HG03045 (cell line): ENCODE measurements around the gene SPTLC3.

ENCODE experiments used
- ATAC-seq: cut with Tn5 transposase; IDR thresholded peaks from one replicate; pipeline ENCODE4 v1.9.1; 2021; ENCODE audit warnings: mild to moderate bottlenecking, moderate library complexity; ENCODE audit not compliant: unreplicated experiment

The SPTLC3 gene

DNA sequence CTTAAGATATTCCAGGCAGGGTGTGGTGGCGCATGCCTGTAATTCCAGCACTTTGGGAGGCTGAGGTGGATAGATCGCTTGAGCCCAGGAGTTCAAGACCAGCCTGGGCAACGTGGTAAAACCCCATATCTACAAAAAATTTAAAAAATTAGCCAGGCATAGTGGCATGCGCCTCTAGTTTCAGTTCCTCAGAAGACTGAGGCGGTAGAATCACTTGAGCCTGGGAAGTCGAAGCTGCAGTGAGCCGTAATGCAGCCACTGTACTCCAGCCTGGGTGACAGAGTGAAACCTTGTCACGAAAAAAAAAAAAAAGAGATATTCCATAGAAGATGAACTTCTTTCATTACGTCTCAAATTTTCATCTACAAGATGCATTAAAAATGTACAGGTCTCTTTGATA lies 165.6 kb downstream of the SPTLC3 start:
- ATAC-seq: no peak

DNA sequence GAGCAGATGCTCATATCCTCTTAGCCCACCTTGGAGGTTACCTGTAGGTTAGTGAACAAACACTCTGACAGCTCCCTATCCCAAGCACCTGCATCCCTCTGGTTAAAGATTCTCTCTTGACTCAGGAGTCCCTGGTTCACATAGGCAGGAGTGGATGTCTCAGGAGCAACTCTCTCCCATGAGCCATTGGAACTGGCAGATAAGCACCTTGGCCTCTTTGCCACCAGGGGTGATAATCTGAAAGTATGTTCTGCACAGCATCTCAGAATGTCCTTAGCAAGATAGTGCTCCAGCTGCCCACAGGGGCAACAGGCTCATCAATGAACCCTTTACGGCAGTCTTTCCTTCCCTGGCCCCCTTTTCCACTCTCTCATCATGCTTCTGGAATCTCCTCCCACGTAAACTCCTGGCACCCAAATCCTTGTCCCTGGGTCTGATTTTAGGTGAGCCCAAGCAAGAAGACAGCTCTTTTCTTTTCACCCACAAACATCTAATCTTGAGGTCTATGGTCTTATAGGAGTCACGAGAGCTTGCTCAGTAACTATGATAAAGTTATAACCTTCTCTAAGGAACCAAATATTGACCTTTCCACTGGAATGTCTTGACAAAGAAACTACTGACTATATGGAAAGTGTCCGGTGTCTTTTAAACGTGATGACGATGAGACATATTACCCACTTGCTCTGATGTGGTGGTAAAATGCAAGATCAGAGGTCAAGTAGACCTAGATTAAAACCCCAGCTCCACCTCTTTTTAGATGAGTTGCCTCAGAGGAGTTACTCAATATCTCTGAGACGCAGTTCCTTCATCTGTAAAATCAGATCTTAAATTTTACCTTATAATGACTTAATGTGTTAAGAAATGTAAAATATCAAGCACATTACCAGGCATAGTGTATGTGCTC lies 172.5 kb downstream of the SPTLC3 start:
- ATAC-seq: no peak

DNA sequence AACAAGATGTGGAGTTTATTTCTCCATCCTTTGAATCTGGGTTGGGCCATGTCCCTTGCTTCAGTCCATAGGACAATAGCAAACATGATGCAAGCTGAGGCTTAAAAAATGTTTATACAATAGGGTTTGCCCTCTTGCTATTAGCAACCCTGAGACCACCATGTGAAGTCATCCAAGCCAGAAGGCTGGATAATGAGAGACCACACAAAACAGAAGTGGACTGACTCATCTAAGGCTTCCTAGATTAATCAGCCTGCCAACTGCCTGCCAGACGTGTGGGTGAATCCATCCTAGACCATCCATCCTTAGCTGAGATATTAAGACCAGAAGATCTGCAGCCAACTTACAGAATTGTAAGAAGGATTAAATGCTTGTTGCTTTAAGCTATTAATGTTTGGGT lies 174.2 kb downstream of the SPTLC3 start:
- no peak for ATAC-seq

DNA sequence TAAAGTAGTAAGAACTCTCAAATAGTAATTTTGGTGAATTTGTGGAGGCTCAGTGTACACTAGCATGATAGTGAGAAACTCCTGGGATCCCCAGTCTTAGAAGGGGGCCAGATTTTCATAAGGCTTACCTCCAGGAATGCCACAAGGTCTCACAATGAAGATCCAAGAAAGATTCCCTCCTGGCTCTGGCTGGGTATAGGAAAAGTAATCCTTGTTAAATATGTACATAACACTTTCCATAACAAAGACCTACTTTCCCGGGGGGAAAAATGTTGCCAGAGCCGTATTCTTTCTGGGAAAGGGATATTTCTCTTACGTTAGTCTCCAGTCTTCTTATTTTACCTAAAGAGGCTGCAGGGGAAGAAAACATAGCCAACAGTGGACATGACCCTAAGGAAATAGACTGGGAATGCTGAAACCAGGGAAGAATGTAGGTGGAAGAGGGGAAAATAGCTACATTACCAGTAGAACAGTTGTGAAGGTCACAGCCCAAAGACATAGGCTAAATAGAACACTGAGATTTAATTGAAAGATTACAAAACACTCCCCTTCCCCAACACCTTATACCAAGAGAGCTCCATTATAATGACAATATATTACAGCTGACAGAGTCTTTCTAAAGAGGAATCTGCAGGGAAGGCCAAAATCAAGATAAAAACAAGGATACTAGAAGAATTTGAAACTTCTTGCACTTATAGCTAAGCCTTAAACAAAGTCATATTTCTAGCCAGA lies 177.4 kb downstream of the SPTLC3 start:
- no peak for ATAC-seq

DNA sequence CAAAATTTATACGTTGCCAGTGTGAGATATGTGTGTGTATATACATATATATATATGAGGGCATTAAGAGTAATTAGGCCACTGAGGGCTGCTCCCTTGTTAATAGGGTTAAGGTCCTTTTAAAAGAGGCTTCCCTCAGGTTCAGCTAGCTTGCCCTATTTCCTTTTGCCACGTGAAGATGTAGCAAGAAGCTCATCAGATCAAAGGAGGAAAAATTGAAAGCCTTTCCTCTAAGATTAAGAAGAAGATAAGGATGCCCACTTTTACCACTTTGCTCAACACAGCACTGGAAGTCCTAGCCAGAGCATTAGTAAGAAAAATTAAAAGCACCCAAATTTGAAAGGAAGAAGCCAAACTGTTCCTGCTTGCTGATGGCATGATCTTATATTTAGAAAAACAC lies 179.1 kb downstream of the SPTLC3 start:
- no peak for ATAC-seq

DNA sequence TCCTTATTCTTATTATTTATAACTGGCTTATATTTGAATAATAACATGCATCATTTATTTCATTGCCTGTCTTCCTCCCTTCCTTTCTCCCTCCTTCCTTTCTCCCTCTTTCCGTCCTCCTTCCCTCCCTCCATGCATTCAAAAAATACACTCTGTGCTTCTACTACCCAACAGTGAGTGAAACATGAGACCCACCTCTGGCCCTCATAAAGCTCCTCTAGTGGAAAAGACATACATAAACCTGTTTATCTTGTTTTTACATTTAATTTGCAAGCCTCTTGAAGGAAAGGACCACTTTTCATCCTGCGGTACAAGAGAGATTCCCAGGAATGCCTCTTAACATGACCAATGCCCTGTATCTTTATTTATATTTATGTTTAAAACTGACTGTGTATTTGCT lies 190.5 kb downstream of the SPTLC3 start:
- no peak for ATAC-seq

DNA sequence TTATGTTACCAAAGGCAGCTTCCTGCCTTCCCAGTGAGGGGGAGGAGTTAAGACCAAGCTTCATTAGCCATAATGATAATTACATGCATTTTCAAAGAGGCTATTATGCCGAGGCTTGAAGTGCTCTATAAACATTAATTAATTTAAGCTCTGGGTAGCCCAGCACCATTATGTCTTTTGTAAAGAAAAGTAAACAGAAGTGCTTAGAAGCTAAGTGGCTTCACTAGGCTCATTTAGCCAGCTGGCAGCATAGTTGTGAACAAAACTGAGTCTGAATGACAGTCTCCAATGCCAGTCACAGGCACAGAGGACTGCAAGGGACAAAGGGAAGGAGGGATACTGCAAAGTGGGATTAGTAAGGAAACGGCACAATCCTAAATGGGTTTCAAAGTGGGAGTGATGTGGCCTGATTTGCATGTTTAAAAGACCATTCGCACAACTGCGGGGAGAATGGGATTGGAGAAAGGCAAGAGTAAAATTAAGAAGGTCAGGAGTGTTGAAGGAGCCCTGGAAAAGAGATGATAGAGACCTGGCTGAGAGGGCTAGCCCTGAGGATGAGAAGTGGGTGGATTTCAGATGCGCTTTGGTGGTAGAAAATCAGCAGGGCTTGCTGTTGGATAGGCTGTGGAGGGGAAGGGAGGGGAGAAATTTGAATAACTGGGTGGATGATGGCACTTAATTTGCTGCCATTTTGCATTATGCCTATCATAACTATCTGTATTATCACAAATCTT lies 192.2 kb downstream of the SPTLC3 start:
- ATAC-seq: no peak

DNA sequence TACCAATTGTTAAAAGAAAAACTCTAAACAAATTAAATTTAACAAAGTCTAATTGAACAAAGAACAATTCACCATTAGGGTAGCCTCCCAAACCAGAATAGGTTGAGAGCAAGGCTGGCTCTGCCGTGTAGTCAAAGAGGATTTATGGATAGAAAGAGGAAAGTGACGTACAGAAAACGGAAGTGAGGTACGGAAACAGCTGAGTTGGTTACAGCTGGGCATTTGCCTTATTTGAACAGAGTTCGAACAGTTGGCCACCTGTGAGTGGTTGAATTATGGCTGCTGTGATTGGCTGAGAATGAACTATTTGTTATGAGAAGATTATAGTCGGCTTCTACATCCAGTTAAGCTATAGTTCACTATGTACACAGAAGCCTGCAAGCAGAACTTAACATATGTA lies 193.8 kb downstream of the SPTLC3 start:
- ATAC-seq: no peak

DNA sequence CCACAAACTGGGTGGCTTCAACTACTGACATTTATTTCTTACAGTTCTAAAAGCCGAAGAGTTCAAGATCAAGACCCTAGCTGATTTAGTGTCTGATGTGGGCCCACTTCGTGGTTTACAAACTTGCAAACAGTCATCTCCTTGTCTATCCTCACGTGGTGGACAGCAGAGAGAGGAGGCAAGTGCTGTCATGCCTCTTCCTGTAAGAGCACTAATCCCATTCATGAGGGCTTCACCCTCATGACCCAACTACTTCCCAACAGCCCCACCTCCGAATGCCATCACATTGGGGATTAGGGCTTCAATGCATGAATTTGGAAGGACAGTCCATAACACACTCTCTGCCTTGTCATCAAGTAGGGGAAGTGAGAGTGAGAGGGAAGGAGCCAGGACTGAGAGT lies 196.7 kb downstream of the SPTLC3 start:
- no peak for ATAC-seq

DNA sequence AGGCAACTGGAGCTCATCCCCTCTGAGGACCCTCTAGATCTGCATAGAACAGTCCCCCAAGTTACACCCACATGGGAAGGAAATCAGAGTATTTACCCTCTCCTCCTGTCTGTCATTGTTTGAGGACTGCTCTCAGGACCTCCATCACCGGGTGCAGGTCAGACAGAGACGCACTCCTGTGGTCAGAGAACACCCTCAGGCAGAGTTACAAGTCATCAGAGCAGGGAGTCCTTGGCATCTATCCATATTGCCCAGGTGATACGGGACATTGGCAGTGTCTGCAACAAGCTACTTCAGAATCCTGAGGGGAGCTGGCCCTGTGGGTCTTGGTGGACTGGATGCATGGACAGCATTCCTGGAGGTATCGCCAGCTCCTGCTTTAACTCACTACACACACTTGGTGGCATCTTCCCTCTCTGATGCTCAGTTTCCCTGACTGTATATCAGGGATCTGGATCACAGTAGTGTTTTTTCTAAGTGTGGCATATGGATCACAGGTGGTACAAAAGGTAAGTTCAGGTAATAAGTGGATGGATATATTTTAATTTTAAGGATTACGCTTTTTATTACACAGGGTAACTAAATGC lies 197.2 kb downstream of the SPTLC3 start:
- ATAC-seq: no peak

DNA sequence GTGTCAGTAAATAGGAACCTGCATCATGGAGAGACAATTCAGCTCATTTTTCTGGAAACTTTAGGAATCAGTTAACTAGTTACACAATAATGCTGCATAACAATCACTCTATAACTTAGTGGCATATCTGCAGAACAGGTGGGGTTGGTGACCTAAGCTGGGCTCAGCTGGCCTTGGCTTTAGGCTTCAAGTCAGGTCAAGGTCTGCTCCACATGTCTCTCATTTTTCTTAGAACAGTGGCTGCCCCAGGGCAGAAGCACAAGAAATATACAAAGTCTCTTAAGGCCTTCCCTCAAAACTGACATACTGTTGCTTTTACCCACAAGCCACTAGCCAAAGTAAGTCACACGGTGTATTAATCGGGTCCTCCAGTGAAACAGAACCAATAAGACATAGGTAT lies 198.2 kb downstream of the SPTLC3 start:
- no peak for ATAC-seq

DNA sequence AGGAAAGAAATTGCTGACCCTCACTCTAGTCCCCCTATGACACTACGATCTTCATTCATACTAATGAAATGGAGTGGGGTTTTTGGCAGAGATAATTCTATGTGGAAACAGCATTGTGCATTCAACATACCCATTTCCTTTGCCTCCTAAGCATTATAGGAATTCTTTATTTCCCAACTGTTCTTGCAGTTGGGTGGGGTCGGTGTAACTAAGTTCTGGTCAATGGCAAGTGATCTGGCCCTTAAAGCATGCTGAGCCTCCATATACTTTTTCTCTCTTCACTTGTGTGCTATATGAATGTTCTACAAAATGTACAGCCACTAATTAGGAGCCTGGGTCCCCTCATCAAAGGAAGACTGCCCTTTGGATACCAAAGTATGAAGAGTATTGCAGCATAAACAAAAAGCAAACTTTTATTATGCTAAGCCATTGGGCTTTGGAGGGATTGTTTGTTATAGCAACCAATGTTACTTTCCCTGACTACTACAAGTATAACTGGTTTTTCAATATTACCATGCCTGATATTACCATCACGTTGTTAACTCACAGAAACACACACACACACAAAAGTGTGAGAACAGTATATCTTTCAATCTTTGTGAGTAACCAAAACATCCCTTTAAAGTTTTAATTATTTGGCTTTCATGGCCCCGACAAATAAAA lies 203.3 kb downstream of the SPTLC3 start:
- ATAC-seq: no peak

DNA sequence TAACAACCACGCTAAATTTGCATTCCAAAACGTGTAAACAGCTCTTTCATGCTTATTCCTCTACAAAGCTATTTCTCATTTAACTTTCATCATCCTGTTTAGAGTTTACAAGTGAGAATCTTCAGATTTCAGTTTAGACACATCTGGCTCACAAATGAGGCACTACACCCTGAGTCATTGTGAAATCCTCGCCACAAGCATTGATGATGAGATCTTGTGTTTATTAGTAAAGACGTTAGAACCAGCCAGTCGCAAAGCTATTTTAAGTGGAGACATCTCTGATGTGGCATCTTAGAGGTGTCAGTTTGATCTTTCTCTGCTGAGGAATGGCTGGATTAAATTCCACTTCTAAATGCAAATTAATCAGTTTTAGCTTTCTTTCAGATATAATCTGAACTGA lies 204.0 kb downstream of the SPTLC3 start:
- ATAC-seq: no peak

DNA sequence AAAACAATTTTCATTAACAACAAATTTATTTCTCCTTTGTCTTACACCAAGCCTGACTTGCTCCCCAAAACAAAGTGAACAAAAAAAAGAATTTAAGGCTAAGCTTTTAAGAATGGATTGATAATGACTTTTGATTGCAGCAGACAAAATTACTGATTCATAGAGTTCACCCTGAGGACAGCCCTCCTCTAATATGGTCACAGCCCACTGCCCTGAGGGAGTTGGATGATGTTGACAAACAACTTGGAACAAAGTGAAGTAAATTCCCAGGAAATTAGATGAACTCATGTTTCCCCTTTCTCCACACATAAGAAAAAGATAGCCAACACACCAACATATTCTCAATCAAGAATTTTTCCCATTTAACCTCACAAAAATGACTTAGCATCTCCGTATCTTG lies 204.6 kb downstream of the SPTLC3 start:
- no peak for ATAC-seq

DNA sequence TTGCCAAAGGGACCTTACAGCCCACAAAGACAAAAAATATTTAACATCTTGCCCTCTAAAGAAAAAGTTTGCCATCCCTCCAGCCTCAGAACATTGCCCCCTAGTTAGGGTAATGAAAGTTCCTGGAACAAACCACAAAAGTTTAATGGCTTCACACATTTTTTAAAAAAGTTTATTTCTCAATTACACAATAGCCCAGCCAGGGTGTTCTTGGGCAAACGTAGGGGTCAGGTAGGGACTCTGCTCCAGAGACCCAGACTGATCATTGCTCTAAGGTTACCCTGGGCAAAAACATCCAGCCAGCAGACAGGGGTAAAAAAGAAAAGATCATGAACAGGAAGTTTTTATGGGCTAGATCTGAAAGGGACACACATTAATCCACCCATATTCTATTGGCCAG lies 207.8 kb downstream of the SPTLC3 start:
- ATAC-seq: no peak
